HG02623 (cell line): ENCODE results near the gene DDX17.
"Not testable (repeated sequence)": the region's sequence is repeated elsewhere in the genome, so short reads cannot be mapped to it uniquely, and the experiment has no call there.

Experiments
- ATAC-seq: cut with Tn5 transposase; IDR thresholded peaks from one replicate; pipeline ENCODE4 v1.9.1; 2021; ENCODE audit warnings: moderate library complexity; ENCODE audit not compliant: unreplicated experiment

DDX17 gene

GRCh38 chr22:38494498-38494897 is 11.6 kb downstream of the DDX17 start:
- ATAC-seq, result no peak

- ATAC-seq, result no peak
Observed at GRCh38 chr22:38491707-38492348, 14.3 kb downstream of the DDX17 start.

- ATAC-seq, result no peak
Observed at GRCh38 chr22:38490915-38491314, 15.2 kb downstream of the DDX17 start.

- no peak for ATAC-seq
Observed at GRCh38 chr22:38490475-38490874, 15.6 kb downstream of the DDX17 start.

GRCh38 chr22:38489561-38490145 is 16.5 kb downstream of the DDX17 start:
- ATAC-seq, result no peak

- no peak for ATAC-seq
Observed at GRCh38 chr22:38489142-38489541, 17.0 kb downstream of the DDX17 start.

GRCh38 chr22:38487946-38488345 is 18.2 kb downstream of the DDX17 start:
- no peak for ATAC-seq

- ATAC-seq, result no peak
Observed at GRCh38 chr22:38485783-38486182, 20.3 kb downstream of the DDX17 start.

GRCh38 chr22:38484244-38484643 is 21.9 kb downstream of the DDX17 start:
- ATAC-seq, result no peak

- no peak for ATAC-seq
Observed at GRCh38 chr22:38482662-38483308, 23.3 kb downstream of the DDX17 start.

GRCh38 chr22:38481871-38482332 is 24.2 kb downstream of the DDX17 start:
- ATAC-seq, result no peak

GRCh38 chr22:38481162-38481870 is 24.8 kb downstream of the DDX17 start:
- ATAC-seq, result no peak

- no peak for ATAC-seq
Observed at GRCh38 chr22:38479096-38479837, 26.8 kb downstream of the DDX17 start.

- no peak for ATAC-seq
Observed at GRCh38 chr22:38477585-38477984, 28.5 kb downstream of the DDX17 start.

- no peak for ATAC-seq
Observed at GRCh38 chr22:38474003-38474607, 32.0 kb downstream of the DDX17 start.

- ATAC-seq, result no peak
Observed at GRCh38 chr22:38471237-38471636, 34.9 kb downstream of the DDX17 start.

- not testable (repeated sequence) for ATAC-seq
Observed at GRCh38 chr22:38470179-38470578, 35.9 kb downstream of the DDX17 start.

- no peak for ATAC-seq
Observed at GRCh38 chr22:38469306-38469781, 36.8 kb downstream of the DDX17 start.

GRCh38 chr22:38468443-38469305 is 37.4 kb downstream of the DDX17 start:
- no peak for ATAC-seq
